Tibial artery (tissue), 4 donors: ENCODE results near the gene ZNF385D.
A peak's percentile ranks its signal among the peaks of the same experiment; 100 is the strongest.

Experiments
- DNase-seq, 2 donors: peaks; one replicate each; pipeline ENCODE4 v3.0.0-alpha.2; 2019
- H3K27ac ChIP-seq, 2 donors: fragments of 200-600 bp; sonication (generic) in 1 of 2; 1 replicate in 1 of 2; 2 replicates in 1 of 2; pipeline ENCODE4 v1.5.1; 2018 to 2019; ENCODE audit warnings: mild to moderate bottlenecking in 1 of 2
- H3K27me3 ChIP-seq, 2 donors: fragments of 200-600 bp; sonication (generic) in 1 of 2; one replicate each; pipeline versions ENCODE4 v1.5.1 to v1.6.0; 2016 to 2019
- H3K36me3 ChIP-seq, 3 donors: fragments of 200-600 bp; sonication (generic) in 2 of 3; one replicate each; pipeline ENCODE4 v1.5.1; 2016 to 2019; ENCODE audit warnings: mild to moderate bottlenecking in 2 of 3
- H3K4me1 ChIP-seq, 4 donors: fragments of 200-600 bp; sonication (generic) in 2 of 4; 1 replicate in 3 of 4; 2 replicates in 1 of 4; pipeline ENCODE4 v1.5.1; 2016 to 2019
- H3K4me3 ChIP-seq, 2 donors: fragments of 200-600 bp; sonication (generic) in 1 of 2; 1 replicate in 1 of 2; 2 replicates in 1 of 2; pipeline ENCODE4 v1.5.1; 2018 to 2019; ENCODE audit warnings: mild to moderate bottlenecking in 2 of 2
- H3K9me3 ChIP-seq, 3 donors: fragments of 200-600 bp; sonication (generic) in 1 of 3; one replicate each; pipeline ENCODE4 v1.5.1; 2016 to 2019
- intact Hi-C: fragments of 100-400 bp; cut with DNase I; formaldehyde crosslinking; loops from one replicate; pipeline ENCODE4 v1.15.0; 2023; ENCODE audit warnings: low total_unique reads
- TF ChIP-seq, protein P1 (sequence below), 2 experiments: fragments of 200-600 bp in 1 of 2; fragments of 450-650 bp in 1 of 2; IDR thresholded peaks; one replicate each; pipeline ENCODE4 v1.5.1; 2017 to 2019; ENCODE audit warnings: antibody characterized with exemption in 2 of 2, mild to moderate bottlenecking in 1 of 2, moderate library complexity in 1 of 2

The ZNF385D gene, protein sequence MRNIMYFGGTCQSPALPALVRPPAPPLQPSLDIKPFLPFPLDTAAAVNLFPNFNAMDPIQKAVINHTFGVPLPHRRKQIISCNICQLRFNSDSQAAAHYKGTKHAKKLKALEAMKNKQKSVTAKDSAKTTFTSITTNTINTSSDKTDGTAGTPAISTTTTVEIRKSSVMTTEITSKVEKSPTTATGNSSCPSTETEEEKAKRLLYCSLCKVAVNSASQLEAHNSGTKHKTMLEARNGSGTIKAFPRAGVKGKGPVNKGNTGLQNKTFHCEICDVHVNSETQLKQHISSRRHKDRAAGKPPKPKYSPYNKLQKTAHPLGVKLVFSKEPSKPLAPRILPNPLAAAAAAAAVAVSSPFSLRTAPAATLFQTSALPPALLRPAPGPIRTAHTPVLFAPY

DNA sequence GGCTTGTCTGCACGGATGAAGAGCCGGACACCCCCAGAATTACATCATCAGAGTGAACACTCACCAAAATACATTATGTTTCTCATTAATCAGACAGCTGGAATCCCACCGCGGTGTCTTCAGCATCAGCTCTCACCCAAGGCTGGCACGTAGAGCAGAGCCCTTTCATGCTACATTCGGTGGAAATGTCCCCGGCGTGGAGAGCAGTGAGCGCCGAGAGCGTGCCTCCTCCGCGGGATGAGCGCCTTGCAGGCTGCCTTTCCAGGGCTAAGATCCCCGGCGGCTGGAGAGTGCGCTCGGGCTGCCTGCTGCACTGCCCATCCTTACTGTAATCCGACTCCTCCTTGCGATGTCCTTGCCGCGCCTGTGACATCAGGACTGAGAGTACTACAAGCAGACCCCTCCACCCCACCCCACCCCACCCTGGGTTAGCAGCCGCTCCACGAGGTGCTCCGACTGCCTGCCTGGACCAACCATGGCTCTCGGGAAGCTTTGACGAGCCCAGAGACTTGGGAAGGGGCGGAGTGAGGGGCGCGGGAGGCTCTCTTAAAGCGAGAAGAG is at the start of gene ZNF385D:
ZNF385D (minus strand) TSS at position 380 of the 561 bp plus-strand sequence; CDS start at position 86, 294 bp downstream.
- Histone ChIP-seq H3K4me3 (peak within 1 kb of the TSS; percentile 62 to 75), H3K27me3 (no peaks in the 10 kb centered on the region), H3K4me1 (peaks cover 0 to 49% (median 8%) of the 10 kb centered on the region in 4 donors), H3K9me3 (no peaks in the 10 kb centered on the region), H3K36me3 (no peaks in the 10 kb centered on the region), H3K27ac (peak within 1 kb of the TSS; percentile 75 to 85)
- intact Hi-C loops, result loop anchor here (5.0 kb wide), 1 partner anchor 146 kb away; no protein-coding TSS in a partner anchor
- DNase-seq, result peak; percentile 45 to 75
- TF ChIP-seq, protein P1, sequence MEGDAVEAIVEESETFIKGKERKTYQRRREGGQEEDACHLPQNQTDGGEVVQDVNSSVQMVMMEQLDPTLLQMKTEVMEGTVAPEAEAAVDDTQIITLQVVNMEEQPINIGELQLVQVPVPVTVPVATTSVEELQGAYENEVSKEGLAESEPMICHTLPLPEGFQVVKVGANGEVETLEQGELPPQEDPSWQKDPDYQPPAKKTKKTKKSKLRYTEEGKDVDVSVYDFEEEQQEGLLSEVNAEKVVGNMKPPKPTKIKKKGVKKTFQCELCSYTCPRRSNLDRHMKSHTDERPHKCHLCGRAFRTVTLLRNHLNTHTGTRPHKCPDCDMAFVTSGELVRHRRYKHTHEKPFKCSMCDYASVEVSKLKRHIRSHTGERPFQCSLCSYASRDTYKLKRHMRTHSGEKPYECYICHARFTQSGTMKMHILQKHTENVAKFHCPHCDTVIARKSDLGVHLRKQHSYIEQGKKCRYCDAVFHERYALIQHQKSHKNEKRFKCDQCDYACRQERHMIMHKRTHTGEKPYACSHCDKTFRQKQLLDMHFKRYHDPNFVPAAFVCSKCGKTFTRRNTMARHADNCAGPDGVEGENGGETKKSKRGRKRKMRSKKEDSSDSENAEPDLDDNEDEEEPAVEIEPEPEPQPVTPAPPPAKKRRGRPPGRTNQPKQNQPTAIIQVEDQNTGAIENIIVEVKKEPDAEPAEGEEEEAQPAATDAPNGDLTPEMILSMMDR (IDR thresholded peaks at IDR 0.05), result no peak

DNA sequence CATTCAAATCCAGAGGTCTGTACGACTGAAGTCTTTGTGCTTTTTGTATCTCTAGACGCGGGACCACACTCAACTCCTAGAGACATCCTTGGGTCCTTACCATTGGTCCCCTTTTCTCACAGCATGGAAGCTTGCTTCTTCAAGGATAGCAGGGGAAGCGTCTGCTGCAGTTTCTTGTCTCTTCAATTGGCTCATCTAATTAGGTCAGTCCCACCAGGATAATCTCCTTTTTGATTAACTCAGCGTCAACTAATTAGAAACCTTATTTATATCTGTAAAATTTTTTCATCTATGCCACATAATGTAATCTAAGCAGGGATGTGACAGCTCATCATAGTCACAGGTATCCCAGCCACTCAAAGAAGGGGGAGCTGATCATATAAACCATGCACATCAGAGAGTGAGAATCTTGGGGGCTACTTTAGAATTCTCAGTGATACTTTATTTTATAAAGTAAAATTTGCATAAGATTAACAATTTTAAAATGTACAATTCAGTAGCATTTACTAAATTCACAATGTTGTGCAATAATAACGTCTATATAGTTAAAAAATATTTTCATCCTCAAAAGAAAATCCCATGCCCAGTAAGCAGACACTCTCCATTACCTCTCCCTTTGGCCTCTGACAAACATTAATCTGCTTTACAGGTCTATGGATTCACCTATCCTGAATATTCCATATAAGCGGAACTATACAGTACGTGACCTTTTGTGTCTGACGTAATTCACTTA is 47.5 kb upstream of the ZNF385D start:
- intact Hi-C loops, result no loop called here
- Histone ChIP-seq H3K27ac (no peak overlapping the region), H3K4me3 (no peak overlapping the region), H3K4me1 (peaks cover 0 to 34% (median 13%) of the 10 kb centered on the region in 4 donors), H3K9me3 (peaks cover 0 to 9% (median 0%) of the 10 kb centered on the region in 3 donors), H3K27me3 (no peaks in the 10 kb centered on the region), H3K36me3 (no peaks in the 10 kb centered on the region)
- DNase-seq, result no peak
- TF ChIP-seq, protein P1 (IDR thresholded peaks at IDR 0.05), result no peak

DNA sequence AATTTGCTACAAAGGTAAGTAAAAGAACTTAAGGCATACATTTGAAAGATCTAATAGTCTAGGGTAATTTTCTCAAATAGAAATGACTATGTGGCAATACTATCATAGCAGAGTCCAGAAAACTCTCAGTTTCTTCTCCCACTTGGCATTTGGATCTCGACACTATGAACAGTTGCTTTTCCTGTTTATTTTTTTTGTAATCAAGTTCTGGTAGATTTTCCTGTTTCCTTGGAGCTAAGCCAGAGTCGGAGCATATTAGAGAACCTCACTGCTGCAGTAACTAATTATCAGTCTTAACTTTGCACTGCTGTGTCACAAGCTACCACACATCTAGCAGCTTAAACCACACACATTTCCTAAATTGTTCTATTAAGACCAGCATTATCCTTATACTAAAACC is 44.9 kb upstream of the ZNF385D start:
- TF ChIP-seq, protein P1 (IDR thresholded peaks at IDR 0.05), result no peak
- Histone ChIP-seq H3K9me3 (peaks cover 0 to 9% (median 0%) of the 10 kb centered on the region in 3 donors), H3K36me3 (no peaks in the 10 kb centered on the region), H3K27me3 (no peaks in the 10 kb centered on the region), H3K4me3 (no peak overlapping the region), H3K27ac (peak overlapping the region; percentile 25 to 52), H3K4me1 (peaks cover 0 to 44% (median 11%) of the 10 kb centered on the region in 4 donors)
- no peak for DNase-seq
- intact Hi-C loops, result no loop called here

DNA sequence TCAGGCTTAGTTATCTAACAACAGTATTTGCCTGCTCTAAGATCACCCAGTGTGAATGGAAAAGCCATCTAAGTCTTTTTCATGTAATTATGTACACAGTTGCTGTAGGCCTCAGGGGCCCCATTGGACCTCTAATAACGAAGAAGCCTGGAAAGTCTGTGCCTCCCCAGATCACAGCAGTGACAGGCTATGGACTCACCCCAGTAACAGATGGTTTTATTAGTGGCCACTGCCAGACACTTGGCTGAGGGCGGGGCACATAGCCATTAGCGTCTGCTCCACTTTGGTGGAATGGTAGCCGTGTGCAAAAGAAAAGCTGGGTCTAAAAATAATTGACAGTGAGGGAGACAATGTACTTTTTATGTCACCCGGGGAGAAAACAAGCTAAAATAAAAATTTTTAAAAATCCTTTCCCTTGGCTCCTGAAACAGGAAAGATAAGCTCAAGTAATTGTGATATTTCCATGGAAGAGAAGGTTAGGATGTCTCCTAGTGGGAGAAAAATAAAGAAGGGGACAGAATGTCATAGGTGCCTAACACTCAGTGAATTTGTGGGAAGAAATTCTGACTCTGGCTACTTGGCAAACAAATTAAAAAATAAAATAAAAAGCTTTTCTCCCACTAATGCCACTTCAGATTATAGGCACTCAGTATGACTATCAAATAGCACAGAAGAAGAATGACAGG is 44.3 kb upstream of the ZNF385D start:
- TF ChIP-seq, protein P1 (IDR thresholded peaks at IDR 0.05), result no peak
- Histone ChIP-seq H3K9me3 (peaks cover 0 to 5% (median 0%) of the 10 kb centered on the region in 3 donors), H3K4me3 (no peak overlapping the region), H3K27ac (peak overlapping the region; percentile 25 to 52), H3K4me1 (peaks cover 0 to 50% (median 14%) of the 10 kb centered on the region in 4 donors), H3K36me3 (no peaks in the 10 kb centered on the region), H3K27me3 (no peaks in the 10 kb centered on the region)
- peak; percentile 30 to 67 for DNase-seq
- intact Hi-C loops, result no loop called here

DNA sequence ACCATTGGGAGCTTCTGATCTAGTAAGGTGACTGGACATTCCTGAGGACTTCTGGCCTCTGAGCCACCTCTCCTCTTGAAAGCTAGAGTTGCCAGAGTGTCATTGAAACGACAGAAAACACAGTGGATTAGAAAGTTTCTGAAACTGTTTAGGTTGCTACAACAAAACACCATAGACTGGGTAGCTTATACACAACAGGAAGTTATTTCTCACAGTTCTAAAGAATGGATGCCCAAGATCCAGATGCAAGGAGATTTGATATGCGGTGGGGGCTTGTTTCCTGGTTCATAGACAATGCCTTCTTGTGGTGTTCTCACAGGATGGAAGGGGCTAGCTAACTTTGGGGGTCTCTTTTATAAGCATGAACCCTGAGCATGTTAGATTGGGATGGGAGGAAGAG is 43.3 kb upstream of the ZNF385D start:
- Histone ChIP-seq H3K9me3 (no peaks in the 10 kb centered on the region), H3K4me1 (peaks cover 0 to 50% (median 14%) of the 10 kb centered on the region in 4 donors), H3K36me3 (no peaks in the 10 kb centered on the region), H3K4me3 (no peak overlapping the region), H3K27me3 (no peaks in the 10 kb centered on the region), H3K27ac (peak overlapping the region; percentile 25 to 30)
- DNase-seq, result no peak
- TF ChIP-seq, protein P1 (IDR thresholded peaks at IDR 0.05), result no peak
- intact Hi-C loops, result no loop called here
